HG03064 (cell line): ENCODE measurements around the gene DPP4.
A peak's percentile ranks its signal among the peaks of the same experiment; 100 is the strongest.

ENCODE experiments used
- ATAC-seq: cut with Tn5 transposase; IDR thresholded peaks from one replicate; pipeline ENCODE4 v1.9.1; 2021; ENCODE audit warnings: low read depth; ENCODE audit not compliant: unreplicated experiment

DPP4 gene

DNA sequence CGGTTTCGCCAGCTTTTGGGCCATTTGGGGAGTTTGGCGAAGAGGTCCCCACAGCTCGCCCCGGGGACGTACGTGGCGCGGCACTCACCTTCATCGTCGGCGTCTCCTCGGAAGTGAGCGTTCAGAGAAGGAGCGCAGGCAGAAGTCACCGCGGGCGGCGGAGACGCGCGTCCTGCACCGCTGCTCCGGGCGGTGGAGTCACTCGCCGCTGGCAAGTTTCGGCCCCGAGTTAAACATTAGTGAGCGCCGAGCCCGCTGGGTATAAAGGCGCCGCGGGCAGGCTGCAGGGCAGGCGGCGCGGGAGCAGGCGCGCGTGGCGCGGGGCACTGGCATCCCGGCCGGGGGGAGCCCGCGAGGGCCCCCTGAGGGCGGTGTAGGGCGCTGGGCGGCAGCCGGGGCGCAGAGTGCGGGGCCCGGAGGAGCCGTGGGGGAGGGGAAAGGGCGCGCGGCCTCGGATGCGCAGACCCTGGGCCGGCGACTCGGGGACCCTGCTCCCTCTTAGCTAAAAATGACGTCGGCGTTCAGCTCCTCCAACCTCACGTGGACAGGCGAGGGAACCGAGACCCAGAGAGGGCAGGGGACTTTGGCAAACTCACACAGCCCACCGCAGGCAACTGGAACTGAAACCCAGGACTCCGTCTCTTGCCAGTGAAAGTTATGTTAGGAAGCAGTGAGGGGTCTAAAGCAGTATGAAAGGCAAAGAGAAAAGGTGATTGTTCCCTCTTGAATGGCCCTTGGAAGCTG lies at the start of gene DPP4:
DPP4 (minus strand) TSS at position 328 of the 744 bp plus-strand sequence; CDS start at position 94, 234 bp downstream.
- peak; percentile 92 for ATAC-seq

DNA sequence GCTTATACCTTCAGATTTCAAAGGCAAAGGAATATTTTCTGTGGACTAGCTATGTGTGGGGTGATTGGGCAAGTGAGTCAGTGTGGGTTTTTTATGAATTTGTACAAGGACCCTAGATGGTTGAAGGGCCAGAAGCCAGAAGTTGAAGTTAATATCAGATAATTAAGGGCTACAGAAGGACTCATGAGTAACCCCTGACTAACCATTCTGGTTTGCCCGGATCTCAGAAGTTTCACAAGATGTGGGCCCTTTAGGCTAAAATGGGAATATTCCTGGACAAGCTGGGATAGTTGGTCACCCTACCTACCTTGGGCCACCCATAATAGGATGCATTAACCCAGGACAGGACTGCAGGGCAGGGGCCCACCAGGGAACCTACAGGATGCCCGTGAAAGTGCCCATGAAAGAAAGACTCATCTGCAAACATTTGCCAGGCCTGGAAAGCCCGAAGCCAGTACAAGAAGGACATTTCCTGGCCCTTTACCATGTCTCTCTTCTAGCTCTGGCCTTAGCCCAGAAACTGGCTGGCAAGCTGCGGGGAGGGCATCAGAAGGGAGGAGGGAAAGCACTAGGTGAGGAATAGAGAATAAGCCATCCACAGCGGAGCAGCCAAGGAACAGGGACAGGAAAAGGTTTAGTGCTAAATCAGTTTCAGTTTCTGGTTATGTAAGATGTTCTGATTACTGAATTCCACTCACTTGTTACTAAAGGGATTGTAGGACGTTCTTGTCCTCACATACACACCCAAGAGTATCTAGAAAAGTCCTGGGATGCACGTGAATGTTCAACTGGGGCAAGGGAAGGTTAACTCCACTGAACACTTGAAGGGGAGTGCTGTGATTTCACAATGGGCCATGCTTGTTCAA lies 44.4 kb upstream of the DPP4 start:
- no peak for ATAC-seq

DNA sequence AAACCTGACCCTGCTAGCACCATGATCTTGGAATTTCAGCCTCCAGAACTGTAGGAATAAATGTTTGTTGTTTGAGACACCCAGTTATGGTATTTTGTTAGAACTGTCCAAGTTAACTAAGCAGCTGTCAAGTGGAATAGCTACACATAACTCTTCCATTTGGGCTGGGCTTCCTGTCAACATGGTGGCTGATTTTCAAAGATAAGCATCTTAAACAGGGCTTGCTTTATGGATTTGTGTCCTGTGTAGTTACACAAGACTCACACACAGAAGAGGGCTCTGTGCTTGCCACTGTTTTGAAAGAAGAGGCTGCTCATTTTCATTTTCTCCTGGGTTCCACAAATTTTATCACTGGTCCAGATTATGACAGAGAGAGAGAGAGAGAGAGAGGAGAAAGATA lies 42.3 kb upstream of the DPP4 start:
- ATAC-seq, result no peak

DNA sequence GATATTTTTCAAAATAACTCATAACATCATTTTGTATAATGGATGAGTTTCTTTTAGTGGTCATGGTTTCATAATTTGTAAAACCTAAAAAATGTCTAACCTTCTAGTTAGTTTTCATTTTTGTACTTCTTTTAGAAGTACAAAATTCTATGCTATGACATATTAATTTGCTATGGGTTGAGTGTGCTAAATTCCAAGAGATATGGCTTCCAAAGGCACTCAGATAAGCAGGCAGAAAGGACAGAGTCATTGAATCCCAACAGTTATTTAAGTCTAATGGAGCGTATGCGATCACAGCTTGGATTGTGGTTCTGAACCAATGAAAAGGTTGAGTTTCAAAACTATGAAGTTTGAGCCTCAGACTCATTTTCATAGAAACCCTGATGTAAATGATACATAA lies 41.1 kb upstream of the DPP4 start:
- no peak for ATAC-seq

DNA sequence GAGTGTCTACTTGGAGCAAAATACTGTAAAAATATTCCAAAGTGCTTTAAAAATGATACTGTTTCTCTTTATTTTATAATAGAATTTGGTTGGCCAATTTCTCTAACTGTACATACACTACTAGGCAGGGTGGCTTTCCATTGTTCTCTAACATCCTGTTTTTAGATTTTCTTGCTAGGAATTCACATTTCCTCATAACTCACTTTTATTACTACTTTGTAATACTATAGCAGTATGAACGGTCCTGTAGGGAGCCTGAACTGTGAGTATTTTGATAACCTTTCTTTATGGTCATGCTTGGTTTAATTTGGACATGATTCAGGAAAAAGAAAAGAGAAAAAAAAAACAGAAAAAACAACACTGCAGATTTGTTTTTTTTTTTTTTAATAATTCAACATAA lies 40.3 kb upstream of the DPP4 start:
- ATAC-seq, result no peak

DNA sequence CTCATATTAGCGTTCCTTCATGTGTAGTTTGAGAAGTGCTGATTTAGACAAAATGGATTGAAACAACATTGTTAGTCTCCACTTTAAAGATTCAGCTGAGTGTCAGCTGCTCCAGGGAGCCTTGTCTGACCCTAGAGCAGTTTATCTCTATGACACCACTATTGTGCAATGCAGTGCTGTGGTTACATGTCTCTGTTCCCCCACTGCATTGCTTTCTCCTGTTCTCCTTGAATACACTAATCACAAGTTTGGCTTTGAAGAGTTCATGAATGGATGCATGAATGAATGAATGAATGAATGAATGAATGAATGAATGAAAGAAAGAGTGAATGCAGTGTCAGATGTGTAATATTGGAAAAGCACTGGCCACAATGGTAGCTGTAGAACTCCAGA lies 39.8 kb upstream of the DPP4 start:
- ATAC-seq, result no peak

DNA sequence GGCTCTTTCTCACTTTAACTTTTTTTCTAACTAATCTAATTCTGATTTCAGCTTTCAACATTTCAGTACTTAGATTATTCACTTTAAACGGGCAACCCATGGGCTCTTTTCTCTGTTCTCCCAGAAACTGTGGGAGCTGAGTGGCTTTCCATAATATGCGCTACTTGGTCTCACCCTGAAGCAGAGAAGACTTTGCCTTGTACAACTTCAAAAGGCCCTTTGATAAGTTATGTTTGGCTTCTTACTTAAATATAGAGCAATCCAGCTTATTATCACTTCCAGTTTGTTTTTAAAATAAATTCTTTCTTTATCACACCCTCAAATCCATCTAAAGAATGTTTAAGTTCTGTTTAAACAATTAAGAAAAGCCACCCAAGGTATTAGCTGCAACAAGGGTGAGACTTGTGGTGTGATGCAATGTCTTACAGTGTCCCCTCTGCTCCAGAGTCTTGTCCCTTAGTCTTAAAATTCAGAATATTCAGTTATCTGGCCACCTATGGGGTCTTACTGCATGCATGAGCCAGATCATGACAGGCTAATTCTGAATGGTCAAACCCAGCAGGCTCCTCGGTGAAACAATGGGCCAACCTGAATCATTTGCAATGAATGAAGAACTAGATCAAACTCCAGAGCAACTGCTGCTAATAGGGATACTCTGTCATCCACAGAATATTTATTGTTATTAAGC lies 39.2 kb upstream of the DPP4 start:
- no peak for ATAC-seq

DNA sequence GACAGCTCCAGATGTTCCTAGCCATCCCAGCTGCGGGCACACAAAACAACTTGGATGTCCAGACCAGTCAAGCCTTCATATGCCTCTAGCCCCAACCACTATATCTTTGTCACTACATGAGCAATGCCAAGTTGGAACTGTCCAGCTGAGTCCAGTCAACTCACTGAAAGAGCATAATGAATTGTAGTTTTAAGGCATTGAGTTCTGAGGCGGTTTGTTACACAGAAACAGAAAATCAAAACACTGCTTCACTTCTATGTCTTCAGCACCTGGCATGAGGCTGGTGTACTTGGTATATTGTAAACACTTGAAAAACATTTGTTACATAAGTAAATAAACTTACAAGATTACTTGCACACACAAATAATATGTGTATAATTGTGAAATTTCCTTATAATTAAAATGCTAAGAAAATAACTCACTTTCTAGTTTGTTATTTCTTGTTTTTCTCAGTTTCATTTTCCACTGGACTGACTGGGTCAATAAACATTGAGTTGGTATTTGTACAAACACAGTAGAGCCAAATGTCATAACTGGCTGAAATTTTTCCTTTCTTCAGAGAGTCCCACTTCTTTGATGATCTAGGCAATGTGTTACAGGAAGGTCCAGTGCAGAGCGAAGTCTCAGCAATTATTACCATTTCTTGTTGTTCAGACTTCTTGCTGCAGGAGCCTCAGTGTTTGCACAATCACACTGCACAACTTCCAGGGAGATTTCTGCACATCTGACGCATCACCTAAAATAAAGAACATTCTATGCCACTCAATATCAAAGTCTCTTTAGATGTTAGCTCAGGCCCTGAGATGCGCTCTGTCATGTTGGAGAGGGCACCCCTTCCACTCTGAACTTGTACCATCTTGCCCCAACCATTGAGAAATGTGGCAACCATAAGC lies 38.2 kb upstream of the DPP4 start:
- ATAC-seq, result no peak

DNA sequence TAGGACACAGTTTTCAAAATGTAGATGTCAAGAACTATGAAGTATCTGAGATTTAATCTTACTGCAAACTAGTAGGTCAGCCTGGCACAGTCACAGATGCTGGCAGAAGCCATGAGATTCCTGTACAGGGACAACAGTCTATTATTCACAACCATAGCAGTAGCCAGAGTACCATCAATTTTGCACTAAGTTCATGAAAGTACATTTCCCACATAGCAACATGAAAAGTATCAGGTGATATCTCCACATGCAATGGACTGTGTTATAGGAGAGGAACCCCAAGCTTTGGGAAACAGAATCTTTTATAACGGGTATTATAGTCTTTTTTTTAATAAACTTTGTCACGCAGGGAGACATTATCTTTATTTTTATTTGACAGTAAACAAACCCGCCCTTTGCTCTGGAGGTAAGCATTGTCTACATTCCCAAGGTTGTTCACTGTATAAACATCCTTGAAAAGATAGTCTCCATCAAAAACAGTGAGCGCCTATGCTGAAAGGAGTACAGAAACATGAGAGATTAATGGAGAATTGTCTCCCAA lies 33.4 kb upstream of the DPP4 start:
- ATAC-seq, result no peak

DNA sequence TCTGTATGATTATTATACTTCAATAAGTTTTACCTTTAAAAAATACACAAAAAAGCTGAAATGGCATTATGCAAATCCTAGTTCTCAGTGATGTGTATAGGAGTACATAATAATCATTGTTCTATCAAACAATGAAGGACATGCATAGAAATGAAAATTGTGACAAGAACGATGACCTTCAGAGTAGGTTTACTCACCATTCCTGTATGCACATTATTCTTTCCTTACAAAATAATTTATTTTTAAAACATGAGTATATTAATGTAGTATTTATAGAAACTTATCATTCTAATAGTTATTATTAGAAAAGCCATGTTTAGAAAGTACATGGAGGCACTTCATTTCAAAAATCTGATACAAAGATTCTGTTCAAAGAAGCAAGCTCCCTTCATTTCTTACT lies 32.7 kb upstream of the DPP4 start:
- ATAC-seq, result no peak

DNA sequence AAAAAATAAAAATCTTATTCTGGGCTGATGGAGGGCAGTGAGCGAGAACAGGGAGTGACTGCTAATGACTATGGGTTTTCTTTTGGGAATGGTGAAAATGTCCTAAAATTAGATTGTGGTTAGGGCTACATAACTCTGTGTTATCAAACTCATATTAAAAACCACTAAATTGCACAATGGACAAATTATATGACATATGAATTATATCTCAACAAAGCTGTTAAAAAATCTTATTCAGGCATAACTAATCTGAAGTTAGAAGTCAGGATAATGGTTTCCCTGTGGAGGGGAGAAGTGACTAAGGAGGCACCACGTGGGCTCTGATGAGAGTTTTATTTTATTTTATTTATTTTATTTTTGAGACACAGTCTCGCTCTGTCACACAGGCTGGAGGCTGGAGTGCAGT lies 32.1 kb upstream of the DPP4 start:
- ATAC-seq, result no peak

DNA sequence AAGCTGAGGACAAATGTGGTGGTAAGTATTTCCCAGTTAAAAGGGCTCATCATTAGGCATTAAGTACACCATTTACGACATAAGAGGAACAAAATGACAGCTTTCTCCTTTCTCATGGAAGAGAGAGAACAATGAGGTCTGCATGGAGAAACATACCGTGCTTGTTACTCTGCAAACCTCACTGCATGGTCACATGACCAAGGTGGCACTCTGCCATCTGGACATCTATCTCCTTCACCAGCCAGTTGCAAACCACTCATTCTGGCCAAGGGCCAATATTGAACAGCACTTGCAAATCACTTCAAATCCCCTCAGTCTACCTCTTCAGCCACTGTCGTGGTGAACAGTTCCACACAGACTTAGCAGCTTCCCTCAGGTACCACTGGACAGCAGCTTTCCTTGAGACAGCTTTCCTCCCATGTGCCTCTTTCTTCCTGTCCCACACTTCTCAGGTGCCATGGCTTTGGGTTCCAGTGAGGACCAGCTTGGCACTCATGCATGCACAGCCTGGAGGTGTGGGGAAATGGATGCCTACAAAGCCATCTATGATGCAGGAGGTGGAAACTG lies 29.5 kb upstream of the DPP4 start:
- ATAC-seq, result no peak

DNA sequence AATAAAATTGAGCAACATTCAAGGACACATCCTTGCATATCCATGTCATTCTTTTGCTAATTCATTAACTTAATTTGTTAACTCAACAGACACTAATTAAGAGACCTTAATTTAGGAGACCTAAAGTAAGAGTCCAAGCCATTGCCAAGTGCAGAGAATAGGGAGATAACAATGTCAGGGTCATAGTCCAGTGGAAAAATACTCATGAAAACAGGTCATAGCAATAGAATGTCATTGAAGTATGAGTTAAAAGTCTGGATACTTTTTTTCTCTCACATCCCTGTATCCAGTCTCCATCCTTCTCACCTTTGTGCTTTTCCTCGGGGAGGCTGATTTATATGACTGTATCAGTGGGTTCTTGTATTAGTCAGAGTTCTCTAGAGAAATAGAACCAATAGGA lies 26.6 kb upstream of the DPP4 start:
- ATAC-seq, result no peak

DNA sequence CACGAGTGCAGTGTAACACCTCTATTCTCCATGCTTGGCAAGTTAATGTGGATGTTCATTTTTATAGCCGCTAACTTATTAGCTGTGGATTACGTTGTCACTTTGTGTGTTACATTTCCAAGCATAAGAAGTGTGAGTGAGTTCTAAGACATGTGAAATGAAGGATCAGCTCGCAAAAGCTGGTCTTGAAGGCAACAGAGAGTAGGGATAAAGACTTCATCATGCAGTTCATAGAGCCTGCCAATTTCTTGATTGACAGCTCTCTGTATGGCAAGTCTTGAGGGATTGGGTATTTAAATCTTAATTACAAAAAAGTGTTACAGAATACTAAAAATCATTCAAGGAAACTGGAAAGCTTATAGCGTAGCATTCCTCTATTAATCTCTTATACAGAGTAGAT lies 25.8 kb upstream of the DPP4 start:
- ATAC-seq, result no peak

DNA sequence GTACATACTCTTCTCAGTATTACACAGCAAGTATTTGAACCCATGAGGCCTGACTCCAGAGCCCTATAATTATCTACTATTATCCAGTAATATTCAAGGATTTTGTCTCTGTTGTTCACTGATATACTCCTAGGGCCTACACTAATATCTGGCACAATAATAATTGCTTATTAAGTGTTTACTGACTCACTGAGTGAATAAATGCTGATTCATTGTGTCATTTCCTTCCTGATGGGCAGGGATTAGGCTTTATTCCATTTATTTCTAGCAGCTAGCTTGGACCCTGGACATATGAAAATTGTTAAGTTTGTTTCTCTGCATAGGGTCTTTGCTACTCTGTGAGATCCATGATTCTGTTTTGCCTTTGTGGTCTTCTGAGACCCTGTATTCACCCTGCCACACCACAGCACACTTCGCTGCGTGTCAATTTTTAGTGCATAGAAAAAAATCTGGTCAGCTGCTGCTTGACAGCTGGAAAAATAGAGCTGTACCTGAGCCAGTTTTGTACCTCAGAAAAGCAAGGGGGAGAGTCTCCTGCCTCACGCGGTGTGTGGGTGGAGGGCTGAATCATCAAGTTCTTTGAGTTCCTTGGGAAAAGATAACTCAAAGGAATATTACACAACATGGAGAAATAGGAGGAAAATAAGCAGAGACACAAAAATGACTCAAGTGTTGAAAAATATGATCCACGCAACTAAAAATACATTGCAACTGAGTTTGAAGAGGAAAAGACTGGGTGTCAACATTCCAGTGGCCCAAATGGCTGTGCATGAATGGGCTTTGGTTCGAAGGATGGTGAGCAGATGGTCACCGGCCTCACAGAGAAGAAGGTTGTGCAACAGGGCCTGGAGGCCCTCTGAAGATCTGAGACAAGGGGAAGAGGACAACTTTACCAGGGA lies 18.9 kb upstream of the DPP4 start:
- ATAC-seq, result no peak

DNA sequence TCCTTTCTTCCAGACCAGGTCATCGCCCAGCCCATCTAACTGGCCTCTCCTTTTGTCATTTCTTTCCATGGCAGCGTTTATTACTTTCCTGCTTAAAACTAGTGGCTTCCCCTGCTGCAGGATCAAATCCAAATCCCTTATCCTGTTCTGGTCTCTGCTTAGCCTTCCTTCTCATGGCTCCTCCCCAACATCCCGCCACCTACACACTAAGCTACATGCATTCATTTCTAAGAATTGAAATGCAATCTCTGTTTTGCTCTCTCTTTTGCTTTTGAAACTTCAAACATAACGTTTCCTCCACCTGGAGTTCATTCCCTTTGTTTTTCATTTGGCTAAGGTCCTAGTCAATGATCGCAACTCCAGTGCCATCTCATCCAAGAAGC lies 18.0 kb upstream of the DPP4 start:
- no peak for ATAC-seq

DNA sequence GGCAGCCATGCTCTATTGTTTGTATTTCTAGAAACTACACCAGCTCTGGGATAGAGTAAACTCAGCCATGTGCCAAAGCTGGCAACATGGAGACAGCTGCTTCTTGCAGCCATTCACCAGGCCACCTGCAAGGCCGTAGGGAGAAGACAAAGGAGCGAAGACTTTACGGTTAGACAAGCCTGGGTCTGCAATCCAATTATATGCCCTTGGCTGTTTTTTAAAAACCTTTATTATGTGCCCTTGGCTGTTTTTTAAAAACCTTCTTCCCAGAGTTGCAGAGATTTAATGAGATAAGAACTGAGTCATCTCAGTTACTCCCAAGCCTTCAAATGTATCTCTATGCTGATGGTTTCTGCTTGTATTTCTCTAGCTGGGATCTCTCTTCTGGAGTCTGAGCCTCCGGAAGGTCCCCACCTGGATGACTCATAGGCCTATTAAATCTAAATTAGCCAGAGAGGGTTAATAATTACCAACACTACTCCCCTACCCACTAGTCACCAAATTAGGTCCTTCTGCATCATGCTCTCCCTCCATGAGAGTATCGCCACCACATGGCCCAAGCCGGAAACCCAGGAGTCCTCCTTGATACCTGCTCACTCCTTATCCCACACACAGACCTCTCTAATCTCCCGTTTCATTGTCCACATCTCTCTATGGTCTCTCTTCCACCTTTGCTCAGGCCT lies 17.5 kb upstream of the DPP4 start:
- ATAC-seq, result no peak

DNA sequence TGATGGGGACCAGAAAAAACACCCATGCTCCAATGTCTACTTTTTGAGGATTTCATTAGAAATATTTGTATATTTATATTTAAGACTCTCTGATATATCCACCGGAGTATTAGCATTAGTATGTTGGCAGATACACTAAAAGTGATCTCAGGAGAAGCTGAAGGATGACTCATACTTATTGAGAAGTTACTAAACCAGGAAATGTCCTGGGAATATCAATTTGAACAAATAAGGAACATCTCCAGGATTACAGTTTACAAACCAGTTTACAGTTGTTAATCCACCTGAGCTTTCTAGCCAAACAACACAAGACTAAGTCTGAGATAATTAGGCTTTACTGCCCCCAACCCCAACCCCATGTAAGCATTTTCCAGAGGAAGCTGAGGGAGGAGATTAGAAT lies 16.1 kb upstream of the DPP4 start:
- no peak for ATAC-seq
